ENCODE results near the gene PROX1. TPM values are rescaled to one million over a fixed set of nuclear protein-coding genes. Genes with fewer than 3 reads are reported as not detected.

Gene PROX1
- total RNA-seq, 6 experiments from 2014 or later: 0.14 to 0.96 (median 0.31) TPM

- Mint-ChIP-seq H3K4me1 (ENCODE audit: low read depth) (no peaks in the 10 kb centered on the region), H3K27ac (no peak overlapping the region), H3K27me3 (ENCODE audit: insufficient read depth) (peaks cover 3% of the 10 kb centered on the region), H3K4me3 (no peak overlapping the region), H3K36me3 (ENCODE audit: low read depth) (no peaks in the 10 kb centered on the region), H3K9me3 (peaks cover 7% of the 10 kb centered on the region; the same call in 1 of the 2 replicates)
- TF ChIP-seq CTCF (IDR thresholded peaks at IDR 0.05): no peak
- no peak for DNase-seq
Observed at GRCh38 chr1:213947200-213947801, 40.5 kb upstream of the PROX1 start.

GRCh38 chr1:213951876-213952275 is 35.9 kb upstream of the PROX1 start:
- TF ChIP-seq CTCF (IDR thresholded peaks at IDR 0.05): no peak
- Mint-ChIP-seq H3K27ac (no peak overlapping the region), H3K4me3 (no peak overlapping the region), H3K9me3 (peaks cover 6% of the 10 kb centered on the region; the same call in 1 of the 2 replicates), H3K36me3 (ENCODE audit: low read depth) (no peaks in the 10 kb centered on the region), H3K27me3 (ENCODE audit: insufficient read depth) (peaks cover 2% of the 10 kb centered on the region), H3K4me1 (ENCODE audit: low read depth) (no peaks in the 10 kb centered on the region)
- no peak for DNase-seq

GRCh38 chr1:213953806-213954205 is 34.0 kb upstream of the PROX1 start:
- H3K27me3 Mint-ChIP-seq (ENCODE audit: insufficient read depth): peaks cover 2% of the 10 kb centered on the region
- H3K4me1 Mint-ChIP-seq (ENCODE audit: low read depth): no peaks in the 10 kb centered on the region
- no peak overlapping the region for H3K4me3 Mint-ChIP-seq
- no peak for DNase-seq
- H3K36me3 Mint-ChIP-seq (ENCODE audit: low read depth): no peaks in the 10 kb centered on the region
- H3K9me3 Mint-ChIP-seq: peaks cover 11% of the 10 kb centered on the region
- TF ChIP-seq CTCF (IDR thresholded peaks at IDR 0.05): no peak
- no peak overlapping the region for H3K27ac Mint-ChIP-seq

- H3K36me3 Mint-ChIP-seq (ENCODE audit: low read depth): no peaks in the 10 kb centered on the region
- H3K27ac Mint-ChIP-seq: no peak overlapping the region
- H3K27me3 Mint-ChIP-seq (ENCODE audit: insufficient read depth): peaks cover 2% of the 10 kb centered on the region
- TF ChIP-seq CTCF (IDR thresholded peaks at IDR 0.05): no peak
- no peaks in the 10 kb centered on the region for H3K4me1 Mint-ChIP-seq (ENCODE audit: low read depth)
- no peak for DNase-seq
- no peak overlapping the region for H3K4me3 Mint-ChIP-seq
- H3K9me3 Mint-ChIP-seq: peaks cover 15% of the 10 kb centered on the region
Observed at GRCh38 chr1:213956295-213956770, 31.4 kb upstream of the PROX1 start.

- TF ChIP-seq CTCF (IDR thresholded peaks at IDR 0.05): no peak
- no peaks in the 10 kb centered on the region for H3K36me3 Mint-ChIP-seq (ENCODE audit: low read depth)
- H3K27ac Mint-ChIP-seq: no peak overlapping the region
- DNase-seq: no peak
- no peaks in the 10 kb centered on the region for H3K27me3 Mint-ChIP-seq (ENCODE audit: insufficient read depth)
- no peaks in the 10 kb centered on the region for H3K4me1 Mint-ChIP-seq (ENCODE audit: low read depth)
- H3K9me3 Mint-ChIP-seq: peaks cover 13% of the 10 kb centered on the region
- no peak overlapping the region for H3K4me3 Mint-ChIP-seq
Observed at GRCh38 chr1:213958346-213958745, 29.4 kb upstream of the PROX1 start.

Data from HFFc6 (cell line).